GM18517 (cell line): ENCODE results near the gene DDX5.
"Not testable (repeated sequence)": the region's sequence is repeated elsewhere in the genome, so short reads cannot be mapped to it uniquely, and the experiment has no call there.

ENCODE experiments used
- ATAC-seq: cut with Tn5 transposase; IDR thresholded peaks from one replicate; pipeline ENCODE4 v1.9.1; 2021; ENCODE audit warnings: mild to moderate bottlenecking, moderate library complexity; ENCODE audit not compliant: unreplicated experiment

DDX5 gene

DNA sequence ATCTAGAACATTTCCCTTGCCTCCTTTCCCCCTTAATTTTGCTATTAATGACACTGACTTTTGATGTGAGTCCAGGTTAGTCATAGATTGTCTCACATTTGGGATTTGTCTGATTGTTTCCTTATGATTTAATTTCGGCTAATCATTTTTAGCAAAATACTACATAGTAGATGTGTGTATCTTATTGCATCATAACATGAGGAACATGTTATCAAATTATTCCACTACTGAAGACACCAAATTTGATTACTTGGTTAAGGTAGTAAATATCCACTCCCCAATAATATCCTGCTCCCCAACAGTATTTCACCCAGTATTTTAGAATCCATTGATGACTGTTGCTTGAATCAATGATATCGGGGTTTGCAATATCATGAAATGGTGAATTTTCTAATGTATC lies 12.0 kb downstream of the DDX5 start:
- ATAC-seq: no peak

DNA sequence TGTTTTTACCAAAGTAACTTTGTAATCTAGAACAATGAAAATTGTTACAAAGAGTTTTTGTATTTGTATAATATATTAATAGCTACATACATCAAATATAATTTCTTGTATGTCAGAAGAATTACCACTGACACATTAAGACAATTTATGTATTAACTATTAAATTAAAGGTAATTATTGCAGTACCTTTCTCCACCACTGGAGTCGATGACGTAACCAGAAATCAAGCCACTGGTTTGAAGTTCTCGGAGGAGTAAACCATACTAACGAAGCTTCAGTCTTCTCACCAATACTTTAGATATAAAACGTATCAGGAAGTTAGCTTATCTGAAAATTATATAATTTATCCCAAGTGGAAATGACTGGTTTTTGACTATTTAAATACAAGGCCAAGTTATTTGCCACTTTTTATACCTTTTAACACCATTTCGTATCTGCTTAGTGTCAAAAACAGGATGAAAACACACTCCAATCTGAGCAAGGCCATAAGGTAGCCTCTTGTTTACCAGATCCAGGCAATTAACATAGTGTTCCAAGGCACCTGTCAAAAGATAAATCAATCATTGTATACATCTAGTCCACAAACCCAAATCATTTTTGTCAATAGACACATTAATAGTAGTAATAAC lies 13.5 kb downstream of the DDX5 start:
- no peak for ATAC-seq

DNA sequence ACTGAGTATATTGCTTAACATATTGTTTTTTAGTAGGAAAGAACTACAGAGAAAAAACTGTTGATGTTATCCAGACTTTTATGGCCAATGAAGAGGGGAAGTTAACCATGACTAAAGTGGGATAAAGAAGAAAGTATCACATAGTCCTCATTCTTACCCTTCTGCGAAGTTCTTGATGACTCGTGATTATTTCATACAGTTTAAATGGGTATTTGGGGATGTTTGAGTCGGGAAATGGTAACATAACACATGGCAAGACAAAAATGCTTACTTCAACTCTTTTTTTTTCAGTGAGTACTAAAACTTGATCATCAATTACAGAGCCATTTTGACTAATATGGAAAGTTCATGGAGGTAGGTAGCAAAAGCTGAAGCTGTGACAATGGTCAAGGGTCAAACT lies 14.1 kb downstream of the DDX5 start:
- no peak for ATAC-seq

DNA sequence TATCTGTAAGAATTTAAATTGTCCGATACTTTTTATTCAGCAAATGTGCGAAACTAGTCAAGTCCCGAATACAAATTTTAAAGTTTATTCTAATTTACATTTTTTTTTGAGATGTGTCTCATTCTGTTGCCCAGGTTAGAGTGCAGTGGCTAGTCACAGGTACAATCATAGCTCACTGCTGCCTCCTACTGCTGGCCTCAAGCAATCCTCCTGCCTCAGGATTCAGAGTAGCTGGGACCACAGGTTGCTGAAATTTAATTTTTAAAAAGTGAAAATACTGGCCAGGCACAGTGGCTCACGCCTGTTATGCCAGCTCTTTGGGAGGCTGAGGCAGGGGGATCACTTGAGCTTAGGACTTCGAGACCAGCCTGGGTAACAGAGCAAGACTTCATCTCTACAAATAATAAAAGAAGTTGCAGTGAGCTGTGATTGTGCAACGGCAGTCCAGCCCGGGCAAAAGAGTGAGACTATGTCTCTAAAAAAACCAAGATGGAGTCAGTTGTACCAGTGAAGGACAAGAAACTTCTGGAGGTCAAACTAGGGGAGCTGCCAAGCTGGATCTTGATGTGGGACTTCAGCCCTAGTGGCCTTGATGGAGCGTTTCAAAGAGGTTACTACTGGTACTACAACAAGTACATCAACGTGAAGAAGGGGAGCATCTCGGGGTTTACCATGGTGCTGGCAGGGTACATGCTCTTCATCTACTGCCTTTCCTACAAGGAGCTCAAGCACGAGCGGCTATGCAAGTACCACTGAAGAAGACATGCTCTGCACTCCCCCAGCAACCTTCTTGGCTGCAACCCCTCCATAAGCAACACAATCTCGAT lies 14.8 kb downstream of the DDX5 start:
- no peak for ATAC-seq

DNA sequence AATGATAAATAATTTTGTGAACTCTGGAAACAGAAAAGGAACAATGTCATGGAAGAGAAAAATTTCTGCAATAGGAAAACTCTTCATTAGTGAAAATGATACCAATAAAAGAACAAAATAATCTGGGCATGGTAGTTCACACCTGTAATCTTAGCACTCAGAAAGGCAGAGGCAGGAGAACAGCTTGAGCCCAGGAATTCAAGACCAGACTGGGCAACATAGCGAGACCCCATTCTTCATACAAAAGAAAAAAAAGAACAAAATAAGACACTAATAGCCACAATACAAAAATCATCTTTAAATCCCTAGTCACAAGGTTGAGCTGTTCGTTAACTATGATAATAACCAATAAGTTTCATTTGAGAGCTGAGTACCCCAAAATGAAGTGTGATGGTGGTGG lies 17.8 kb downstream of the DDX5 start:
- no peak for ATAC-seq

DNA sequence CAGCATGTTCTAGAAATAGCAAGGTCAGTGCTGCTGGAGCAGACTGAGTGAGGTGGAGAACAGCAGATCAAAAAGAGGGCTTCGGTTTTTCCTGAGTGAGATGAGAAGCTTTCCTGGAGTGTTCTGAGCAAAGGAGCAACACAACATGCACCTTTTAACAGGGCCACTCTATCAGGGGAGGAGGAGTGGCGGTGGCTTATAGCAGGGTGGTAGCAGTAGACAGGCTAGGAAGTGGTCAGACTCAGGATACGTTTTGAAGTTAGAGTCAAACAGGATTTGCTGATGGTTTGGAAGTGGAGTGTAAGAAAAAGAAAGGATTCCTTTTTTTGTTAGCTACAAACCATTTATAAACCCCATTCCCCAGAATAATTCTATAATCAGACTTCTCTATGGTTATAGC lies 21.7 kb downstream of the DDX5 start:
- ATAC-seq: no peak

DNA sequence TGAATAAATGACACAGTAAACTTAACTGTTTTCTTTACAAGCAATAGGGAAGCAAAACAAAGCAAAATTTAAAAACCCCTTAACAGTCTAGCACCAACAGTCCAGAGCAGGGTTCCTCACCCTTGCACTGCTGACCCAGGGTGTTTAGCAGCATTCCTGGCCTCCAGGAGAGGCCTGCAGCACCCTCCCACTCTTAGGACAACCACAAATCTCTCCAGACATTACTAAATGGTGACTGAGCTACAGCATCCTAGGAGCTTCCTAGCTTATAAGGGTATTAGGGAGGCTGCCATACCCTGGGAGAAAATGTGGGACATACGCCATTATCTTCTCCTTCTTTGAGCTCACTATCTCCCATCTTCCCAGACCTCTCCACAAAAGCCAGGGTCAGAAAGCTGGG lies 25.1 kb downstream of the DDX5 start:
- no peak for ATAC-seq

DNA sequence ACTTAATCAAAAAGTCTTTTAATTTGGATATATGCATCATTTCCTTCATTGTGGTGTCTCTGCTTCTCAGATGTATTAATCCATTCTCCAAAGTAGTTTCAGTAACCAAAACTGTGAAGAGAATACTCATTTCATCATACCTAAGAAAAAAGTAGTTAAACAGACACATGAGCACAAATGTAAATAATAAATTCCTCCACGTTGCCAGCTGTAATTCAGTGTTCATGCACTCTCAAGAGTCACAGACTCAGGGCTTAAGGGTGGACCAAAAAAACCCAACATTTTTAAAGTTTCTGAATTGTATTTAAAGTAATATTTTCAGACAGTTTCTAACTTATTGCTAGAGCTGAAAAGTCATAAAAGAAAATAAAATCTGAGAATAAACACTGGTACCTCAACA lies 28.2 kb downstream of the DDX5 start:
- no peak for ATAC-seq

DNA sequence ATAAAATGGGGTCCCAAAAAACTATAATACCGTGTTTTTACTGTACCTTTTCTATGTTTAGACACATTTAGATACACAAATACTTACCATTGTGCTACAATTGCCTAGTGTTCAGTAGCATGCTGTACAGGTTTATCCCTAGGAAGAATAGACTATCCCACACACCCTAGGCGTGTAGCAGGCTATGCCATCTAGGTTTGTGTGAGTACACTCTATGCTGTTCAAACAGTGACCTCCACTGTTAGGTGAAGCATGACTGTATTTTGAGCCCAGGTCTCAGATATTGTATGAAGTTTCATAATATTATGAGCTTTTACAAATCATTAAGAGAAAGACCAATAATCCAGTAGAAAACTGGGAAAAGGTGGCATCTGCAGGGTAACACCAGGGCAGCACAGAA lies 33.5 kb downstream of the DDX5 start:
- no peak for ATAC-seq

DNA sequence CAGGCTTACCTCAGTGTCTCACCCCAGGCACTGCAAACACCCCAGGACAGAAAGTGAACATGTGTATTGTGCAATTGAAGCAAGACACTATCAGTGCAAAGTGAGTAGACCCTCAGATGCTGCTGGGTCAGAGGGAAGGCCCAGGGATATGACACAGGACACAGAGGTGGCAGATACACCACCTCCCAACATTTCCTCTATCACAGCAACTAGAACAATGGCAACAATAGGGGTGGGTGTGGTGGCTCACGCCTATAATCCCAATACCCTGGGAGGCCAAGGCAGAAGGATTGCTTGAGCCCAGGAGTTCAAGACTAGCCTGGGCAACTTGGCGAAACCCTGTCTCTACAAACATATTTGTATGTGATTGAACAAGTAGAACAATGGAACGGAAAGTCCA lies 34.6 kb downstream of the DDX5 start:
- no peak for ATAC-seq

DNA sequence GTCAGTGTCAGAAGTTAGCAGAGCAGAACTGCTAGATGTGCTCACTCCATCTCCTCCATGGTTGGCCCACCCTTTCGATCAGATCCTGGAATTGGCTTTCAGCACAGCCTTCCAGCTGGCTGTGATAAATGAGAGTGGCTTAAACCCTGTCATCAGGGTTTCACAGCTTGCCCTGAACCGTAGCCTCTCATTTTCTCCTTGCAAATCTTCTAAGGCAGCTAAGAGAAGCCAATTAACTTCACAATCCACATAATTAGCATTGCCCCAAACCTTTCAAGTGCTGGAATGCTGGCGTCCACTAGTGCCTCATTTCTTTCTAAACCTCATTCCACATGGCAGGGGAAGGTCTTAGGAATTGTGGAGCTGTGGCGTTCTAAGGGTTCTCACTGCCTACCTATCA lies 35.5 kb downstream of the DDX5 start:
- no peak for ATAC-seq

DNA sequence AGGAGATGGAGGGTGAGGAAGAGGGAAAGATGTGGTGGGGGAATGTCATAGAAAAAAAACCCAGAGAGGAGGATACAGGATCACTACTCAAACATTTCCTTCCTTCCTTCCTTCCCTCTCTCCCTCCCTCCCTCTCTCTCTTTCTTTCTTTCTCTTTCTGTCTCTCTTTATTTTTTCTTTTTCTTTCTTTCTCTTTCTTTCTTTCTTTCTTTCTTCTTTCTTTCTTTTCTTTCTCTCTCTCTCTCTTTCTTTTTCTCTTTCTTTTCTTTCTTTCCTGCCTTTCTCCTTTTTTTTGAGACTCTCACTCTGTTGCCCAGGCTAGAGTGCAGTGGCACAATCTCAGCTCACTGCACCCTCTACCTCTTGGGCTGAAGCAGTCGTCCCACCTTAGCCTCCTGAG lies 39.3 kb downstream of the DDX5 start:
- ATAC-seq: not testable (repeated sequence)

DNA sequence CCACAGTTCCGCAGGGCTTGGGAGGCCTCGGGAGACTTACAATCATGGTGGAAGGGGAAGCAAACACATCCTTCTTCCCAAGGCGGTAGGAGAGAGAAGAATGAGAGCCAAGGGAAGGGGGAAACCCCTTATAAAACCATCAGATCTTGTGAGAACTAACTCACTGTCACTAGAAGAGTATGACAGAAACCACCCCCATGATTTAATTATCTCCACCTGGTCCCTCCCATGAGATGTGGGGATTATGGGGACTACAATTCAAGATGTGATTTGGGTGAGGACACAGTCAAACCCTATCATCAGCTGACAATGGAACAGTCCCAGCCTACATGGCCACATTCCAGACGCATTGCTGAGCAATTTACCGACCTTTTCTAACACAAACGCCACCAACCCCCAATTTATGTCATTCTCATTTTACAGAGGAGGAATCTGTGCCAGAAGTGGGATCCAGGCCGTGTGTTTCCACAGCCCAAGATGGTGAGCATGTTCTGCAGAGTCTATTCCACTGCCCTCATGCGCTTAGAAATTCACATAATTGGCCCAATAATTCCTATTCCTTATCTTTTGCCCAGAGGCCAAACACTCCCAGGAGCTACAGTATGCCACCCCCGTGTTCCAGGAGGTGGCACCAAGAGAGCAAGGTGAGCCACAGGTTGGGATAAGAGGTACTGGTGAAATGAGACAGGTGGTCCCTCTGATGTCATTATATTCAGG lies 39.9 kb downstream of the DDX5 start:
- no peak for ATAC-seq

DNA sequence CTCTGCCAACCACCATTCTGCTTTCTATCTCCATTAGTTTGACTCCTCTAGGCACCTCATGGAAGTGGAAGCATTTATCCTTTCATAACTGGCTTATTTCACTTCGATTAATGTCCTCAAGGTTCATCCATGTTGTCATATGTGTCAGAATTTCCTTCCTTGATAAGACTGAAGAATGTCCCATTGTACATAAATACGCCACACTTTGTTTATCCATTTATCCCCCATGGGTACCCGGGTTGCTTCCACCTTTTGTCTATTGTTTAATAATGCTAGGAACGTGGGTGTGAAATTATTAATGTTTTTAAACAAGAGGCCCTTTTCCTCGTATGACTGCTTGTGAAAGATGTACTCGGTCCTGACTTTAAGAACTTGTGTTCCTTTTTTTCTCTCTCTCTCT lies 44.3 kb downstream of the DDX5 start:
- no peak for ATAC-seq

DNA sequence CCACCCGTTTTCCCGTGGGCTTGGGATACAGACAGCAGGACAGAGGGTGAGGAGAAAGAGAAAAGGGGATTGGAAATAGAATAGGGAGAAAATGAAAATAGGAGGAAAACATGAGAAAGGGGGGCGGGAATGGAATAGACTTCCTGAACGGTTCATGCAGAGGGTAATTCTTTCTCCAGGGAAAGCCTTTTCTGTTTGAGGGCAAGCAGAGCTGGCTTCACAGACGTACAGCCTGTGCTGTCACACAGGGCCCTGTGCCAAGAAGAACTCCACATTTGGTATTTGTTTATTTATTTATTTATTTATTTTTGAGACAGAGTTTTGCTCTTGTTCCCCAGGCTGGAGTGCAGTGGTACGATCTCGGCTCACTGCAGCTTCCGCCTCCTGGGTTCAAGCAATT lies 45.1 kb downstream of the DDX5 start:
- ATAC-seq: no peak

DNA sequence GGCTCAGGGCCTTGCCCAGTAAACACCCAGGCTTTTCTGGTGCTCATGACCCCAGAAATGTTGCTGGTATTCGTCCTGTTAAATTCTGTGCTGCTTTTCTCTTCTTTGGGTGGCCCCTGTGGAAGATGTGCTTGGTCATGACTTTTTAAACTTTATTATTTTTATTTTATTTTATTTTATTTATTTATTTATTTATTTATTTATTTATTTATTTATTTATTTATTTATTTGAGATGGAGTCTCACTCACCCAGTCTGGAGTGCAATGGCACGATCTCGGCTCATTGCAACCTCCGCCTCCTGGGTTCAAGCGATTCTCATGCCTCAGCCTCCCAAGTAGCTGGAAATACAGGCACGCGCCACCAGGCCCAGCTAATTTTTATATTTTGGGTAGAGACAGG lies 46.3 kb downstream of the DDX5 start:
- not testable (repeated sequence) for ATAC-seq

DNA sequence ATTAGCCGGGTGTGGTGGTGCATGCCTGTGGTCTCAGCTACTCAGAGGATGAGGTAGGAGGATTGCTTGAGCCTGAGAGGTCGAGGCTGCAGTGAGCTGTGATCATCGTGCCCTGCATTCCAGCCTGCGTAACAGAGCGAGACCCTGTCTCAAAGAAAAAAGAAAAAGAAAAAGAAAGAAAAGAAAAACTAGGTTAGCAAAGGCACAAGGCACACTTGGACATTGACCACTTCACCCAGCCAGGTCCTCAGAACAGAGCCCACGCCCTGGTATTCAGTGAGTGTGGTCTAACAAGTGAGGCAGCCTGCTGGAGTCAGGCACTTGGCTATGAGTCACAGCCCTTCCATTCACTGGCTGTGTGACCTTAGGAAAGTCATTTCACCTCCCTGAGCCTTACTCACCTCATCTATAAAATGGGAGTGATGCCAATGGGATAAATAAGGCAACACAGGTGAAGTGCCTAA lies 46.8 kb downstream of the DDX5 start:
- no peak for ATAC-seq

DNA sequence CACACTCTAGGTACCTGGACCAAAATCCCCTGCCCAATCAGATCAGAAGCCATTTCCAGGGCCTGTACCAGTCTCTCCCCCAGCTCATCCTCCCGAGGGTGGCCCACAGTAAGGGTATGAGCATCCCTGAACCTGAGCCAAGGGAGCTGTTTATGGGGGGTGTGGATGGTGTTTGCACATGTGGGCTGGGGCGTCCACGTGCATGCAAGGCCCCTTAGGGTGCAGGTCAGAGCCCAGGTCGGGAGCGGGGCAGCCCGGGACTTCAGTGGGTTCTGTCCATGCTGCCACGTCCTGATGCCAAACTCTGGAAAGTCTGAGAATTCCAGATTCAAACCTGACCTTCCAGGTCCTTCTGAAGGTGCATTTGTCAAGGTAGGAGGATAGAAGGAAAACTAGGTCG lies 47.3 kb downstream of the DDX5 start:
- no peak for ATAC-seq

DNA sequence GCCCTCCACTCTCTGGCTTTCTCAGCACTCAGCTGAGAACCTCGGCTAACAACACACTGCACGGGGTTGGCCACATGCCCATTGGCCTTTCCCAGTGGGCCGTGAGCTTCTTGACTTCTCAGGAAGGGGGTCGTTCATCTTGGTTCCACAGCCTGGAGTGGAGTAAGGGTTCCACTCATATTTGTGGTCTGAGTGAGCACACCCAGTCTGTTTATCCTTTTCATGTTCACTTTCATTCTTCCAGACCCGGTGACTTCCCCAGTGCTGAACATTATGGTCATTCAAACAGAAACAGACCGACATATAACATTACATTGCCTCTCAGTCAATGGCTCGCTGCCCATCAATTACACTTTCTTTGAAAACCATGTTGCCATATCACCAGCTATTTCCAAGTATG lies 48.9 kb downstream of the DDX5 start:
- no peak for ATAC-seq

DNA sequence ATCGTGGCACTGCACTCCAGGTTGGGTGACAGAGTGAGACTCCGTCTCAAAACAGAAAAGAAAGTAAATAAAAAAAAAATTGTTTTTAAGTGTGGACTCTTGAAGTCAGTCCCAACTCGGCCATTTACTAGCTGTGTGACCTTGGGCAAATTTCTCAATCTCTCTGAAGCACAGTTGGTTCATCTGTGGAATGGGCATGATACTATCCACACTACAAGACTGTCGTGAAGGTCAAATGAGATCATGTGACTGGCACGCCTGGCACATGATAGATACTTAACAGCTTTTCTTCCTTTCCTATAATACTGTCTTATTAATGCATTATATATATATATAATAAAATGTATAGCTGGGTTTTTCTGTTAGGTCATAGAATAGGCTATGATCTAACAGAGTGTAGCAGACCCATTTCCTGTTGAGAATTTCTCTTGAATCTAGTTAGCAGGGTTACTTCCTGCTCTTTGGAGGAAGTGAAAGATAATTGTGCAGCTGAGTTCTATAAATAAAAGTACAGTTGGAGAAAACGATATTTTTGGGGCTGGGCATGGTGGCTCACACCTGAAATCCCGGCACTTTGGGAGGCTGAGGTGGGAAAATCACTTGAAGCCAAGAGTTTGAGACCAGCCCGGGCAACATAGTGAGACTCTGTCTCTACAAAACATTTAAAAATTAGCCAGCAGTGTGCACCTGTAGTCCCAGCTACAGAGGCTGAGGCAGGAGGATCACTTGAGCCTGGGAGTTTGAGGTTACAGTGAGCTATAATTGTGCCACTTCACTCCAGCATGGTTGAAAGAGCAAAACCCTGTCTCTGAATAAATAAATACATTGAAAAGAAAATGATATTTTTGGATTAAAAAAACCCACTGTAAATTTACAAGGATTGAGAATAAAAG lies 49.9 kb downstream of the DDX5 start:
- ATAC-seq: no peak

DNA sequence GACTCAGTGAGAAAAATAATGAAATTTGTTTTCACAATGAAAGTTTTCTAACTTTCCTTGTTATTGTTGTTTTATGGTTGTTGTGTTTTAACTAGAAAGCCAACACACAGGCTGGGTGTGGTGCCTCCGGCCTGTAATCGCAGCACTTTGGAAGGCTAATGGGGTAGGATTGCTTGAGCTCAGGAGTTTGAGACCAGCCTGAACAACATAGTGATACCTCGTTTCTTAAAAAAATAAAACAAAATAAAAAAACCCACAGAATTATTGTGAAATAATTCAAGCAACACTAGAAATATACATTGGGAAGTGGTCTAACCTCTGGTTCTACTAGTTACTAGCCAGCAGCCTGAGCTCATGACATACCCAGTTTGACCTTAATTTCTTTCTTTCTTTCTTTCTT lies 56.5 kb downstream of the DDX5 start:
- ATAC-seq: no peak
